SK-N-SH (cell line): ENCODE results near the gene SPRED3. TPM values are rescaled to one million over a fixed set of nuclear protein-coding genes. Genes with fewer than 3 reads are reported as not detected.

ENCODE experiments used
- CTCF ChIA-PET: fragments of 300-600, 350-600 bp; formaldehyde crosslinking; extraction: SDS; loops from one replicate; lab custom pipeline; 2021; lab: Yijun Ruan, JAX
- POLR2A ChIA-PET: fragments of 350-600 bp; sonication (Branson Sonifier 250); formaldehyde crosslinking; extraction: SDS; loops from one replicate; lab custom pipeline; 2020; ENCODE audit warnings: antibody characterized with exemption, inconsistent platforms; lab: Yijun Ruan, JAX
- DNase-seq: peaks from one replicate; pipeline ENCODE4 v3.0.0; 2012
- H2AFZ ChIP-seq: fragments of 200-600 bp; sonication (generic); 2 replicates; pipeline ENCODE4 v1.8.1; 2016; ENCODE audit warnings: antibody characterized with exemption, mild to moderate bottlenecking, low read depth
- H3F3A ChIP-seq: fragments of 200-600 bp; sonication (generic); replicated peaks from 2 replicates; pipeline ENCODE3; 2016; ENCODE audit warnings: antibody characterized with exemption, mild to moderate bottlenecking; ENCODE audit not compliant: insufficient read depth
- H3K27ac ChIP-seq, 2 experiments: fragments of 200-500 bp in 1 of 2; fragments of 200-600 bp in 1 of 2; sonication (Bioruptor generic) in 1 of 2; sonication (generic), shearing (Covaris generic) in 1 of 2; 2 replicates each; pipeline versions ENCODE4 v1.5.1 to v1.6.1; 2014 to 2016; ENCODE audit warnings: low read depth in 2 of 2, inconsistent platforms in 1 of 2, low read length in 1 of 2, mild to moderate bottlenecking in 1 of 2, mixed read lengths in 1 of 2
- H3K27me3 ChIP-seq: fragments of 200-600 bp; sonication (generic), shearing (Covaris generic); 2 replicates; pipeline ENCODE4 v1.6.1; 2016; ENCODE audit warnings: mixed run types; ENCODE audit not compliant: insufficient read depth
- H3K36me3 ChIP-seq, 2 experiments: fragments of 200-500 bp in 1 of 2; fragments of 200-600 bp in 1 of 2; sonication (Bioruptor generic) in 1 of 2; sonication (generic) in 1 of 2; replicated peaks in 1 of 2; 2 replicates each; pipeline versions ENCODE3 to v1.5.1; 2014 to 2016; ENCODE audit warnings: low read length in 1 of 2, mild to moderate bottlenecking in 1 of 2; ENCODE audit not compliant: insufficient read depth in 2 of 2, control insufficient read depth in 1 of 2
- H3K4me1 ChIP-seq, 2 experiments: fragments of 200-500 bp in 1 of 2; fragments of 200-600 bp in 1 of 2; sonication (Bioruptor generic) in 1 of 2; sonication (generic), shearing (Covaris generic) in 1 of 2; 2 replicates each; pipeline versions ENCODE4 v1.5.1 to v1.6.1; 2014 to 2016; ENCODE audit warnings: low read depth in 1 of 2, low read length in 1 of 2, mixed run types in 1 of 2; ENCODE audit not compliant: insufficient read depth in 2 of 2, control insufficient read depth in 1 of 2
- H3K4me2 ChIP-seq: fragments of 200-600 bp; sonication (generic), shearing (Covaris generic); 2 replicates; pipeline ENCODE4 v1.6.1; 2017; ENCODE audit warnings: mixed run types
- H3K4me3 ChIP-seq, 2 experiments: fragments of 200-500 bp in 1 of 2; fragments of 200-600 bp in 1 of 2; sonication (Bioruptor generic) in 1 of 2; sonication (generic), shearing (Covaris generic) in 1 of 2; 2 replicates each; pipeline versions ENCODE4 v1.5.1 to v1.8.1; 2014 to 2016; ENCODE audit warnings: low read depth in 2 of 2, inconsistent platforms in 1 of 2, low read length in 1 of 2, mild to moderate bottlenecking in 1 of 2, mixed read lengths in 1 of 2, moderate library complexity in 1 of 2
- H3K79me2 ChIP-seq: fragments of 200-600 bp; sonication (generic); 2 replicates; pipeline ENCODE4 v1.8.1; 2017; ENCODE audit warnings: mild to moderate bottlenecking; ENCODE audit not compliant: insufficient read depth
- H3K9ac ChIP-seq: fragments of 200-600 bp; sonication (generic); 2 replicates; pipeline ENCODE4 v1.6.1; 2017; ENCODE audit warnings: mixed run types
- H3K9me2 ChIP-seq: fragments of 200-600 bp; sonication (generic); 2 replicates; pipeline ENCODE4 v1.6.1; 2017; ENCODE audit warnings: mixed run types
- H3K9me3 ChIP-seq: fragments of 200-600 bp; sonication (generic); 2 replicates; pipeline ENCODE4 v1.6.1; 2017; ENCODE audit warnings: mixed run types, mild to moderate bottlenecking, moderate library complexity
- H4K20me1 ChIP-seq: fragments of 200-600 bp; sonication (generic); 2 replicates; pipeline ENCODE4 v1.6.1; 2017; ENCODE audit warnings: mild to moderate bottlenecking, mixed run types; ENCODE audit not compliant: insufficient read depth
- FOXM1 ChIP-seq: IDR thresholded peaks from 2 replicates; pipeline ENCODE4 v1.4.0; 2012; ENCODE audit warnings: low read depth, mild to moderate bottlenecking
- GABPA ChIP-seq: IDR thresholded peaks from 2 replicates; pipeline ENCODE4 v1.4.0; 2012; ENCODE audit warnings: low read depth, mild to moderate bottlenecking
- MXI1 ChIP-seq: IDR thresholded peaks from 2 replicates; pipeline ENCODE4 v1.6.1; 2012; ENCODE audit warnings: mild to moderate bottlenecking, low read depth, low read length, improper control_type of control experiment
- NFIC ChIP-seq: IDR thresholded peaks from 2 replicates; pipeline ENCODE4 v1.4.0; 2012; ENCODE audit warnings: borderline replicate concordance
- NRF1 ChIP-seq: IDR thresholded peaks from 2 replicates; pipeline ENCODE4 v1.6.1; 2012; ENCODE audit warnings: low read depth, mild to moderate bottlenecking, low read length
- RAD21 ChIP-seq: IDR thresholded peaks from 2 replicates; pipeline ENCODE4 v1.6.1; 2012; ENCODE audit warnings: mild to moderate bottlenecking, low read length
- RCOR1 ChIP-seq: fragments of 150-350 bp; IDR thresholded peaks from 2 replicates; pipeline ENCODE4 v1.6.1; 2017; ENCODE audit warnings: antibody characterized with exemption, low read length
- REST ChIP-seq: IDR thresholded peaks from 2 replicates; pipeline ENCODE4 v1.6.1; 2012; ENCODE audit warnings: mild to moderate bottlenecking, low read depth, low read length, moderate library complexity
- SIN3A ChIP-seq: IDR thresholded peaks from 2 replicates; pipeline ENCODE4 v1.6.1; 2012; ENCODE audit warnings: low read depth, mild to moderate bottlenecking, low read length, moderate library complexity, borderline replicate concordance
- SMC3 ChIP-seq: IDR thresholded peaks from 2 replicates; pipeline ENCODE4 v1.6.1; 2012; ENCODE audit warnings: low read depth, low read length, improper control_type of control experiment
- TEAD4 ChIP-seq: IDR thresholded peaks from 2 replicates; pipeline ENCODE4 v1.4.0; 2012; ENCODE audit warnings: mild to moderate bottlenecking, borderline replicate concordance; ENCODE audit not compliant: insufficient read depth
- WGBS: methylation state at CpG from one replicate; pipeline ENCODE4 v1.1.6; 2017; ENCODE audit warnings: low lambda C conversion rate; 5-methylcytosine and 5-hydroxymethylcytosine counted together
- polyA plus RNA-seq, 3 experiments: library from polyadenylated mRNA; depleted of rRNA; stranded (reverse); fragments of >200 nt; gene quantifications; 2 replicates each; pipeline ENCODE4 v1.2.3, GENCODE V29; 2012
- TF ChIP-seq, protein P1 (sequence below): fragments of 200-600 bp; sonication (generic); IDR thresholded peaks from 2 replicates; pipeline ENCODE4 v1.6.1; 2017; ENCODE audit warnings: antibody characterized with exemption, mild to moderate bottlenecking, moderate library complexity
- TF ChIP-seq, protein P2 (sequence below): IDR thresholded peaks from 2 replicates; pipeline ENCODE4 v1.4.0; 2012; ENCODE audit warnings: low read depth

The SPRED3 gene
- polyA plus RNA-seq, 1 of the 3 experiments (the other 2 are of a cell fraction), result 11.1 TPM

DNA sequence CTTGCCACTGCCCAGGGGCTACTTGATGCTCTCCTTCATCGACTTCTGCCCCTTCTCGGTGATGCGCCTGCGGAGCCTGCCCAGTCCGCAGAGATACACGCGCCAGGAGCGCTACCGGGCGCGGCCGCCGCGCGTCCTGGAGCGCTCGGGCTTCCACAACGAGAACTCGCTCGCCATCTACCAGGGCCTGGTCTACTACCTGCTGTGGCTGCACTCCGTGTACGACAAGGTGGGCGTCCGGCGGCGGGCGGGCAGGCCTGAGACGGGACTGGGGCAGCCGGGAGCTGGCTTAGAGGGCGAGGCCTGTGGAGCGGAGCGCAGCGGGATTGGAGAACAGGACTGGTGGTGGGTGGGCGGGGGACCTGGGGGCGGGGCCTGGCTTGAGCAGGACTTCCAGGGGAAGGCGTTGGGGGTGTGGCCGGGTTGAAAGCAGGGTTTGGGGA, 26.8 kb upstream of the SPRED3 start:
- DNase-seq, result peak; percentile 97
- H3K9ac ChIP-seq, result no peak overlapping the region; the same call in 1 of the 2 replicates

DNA sequence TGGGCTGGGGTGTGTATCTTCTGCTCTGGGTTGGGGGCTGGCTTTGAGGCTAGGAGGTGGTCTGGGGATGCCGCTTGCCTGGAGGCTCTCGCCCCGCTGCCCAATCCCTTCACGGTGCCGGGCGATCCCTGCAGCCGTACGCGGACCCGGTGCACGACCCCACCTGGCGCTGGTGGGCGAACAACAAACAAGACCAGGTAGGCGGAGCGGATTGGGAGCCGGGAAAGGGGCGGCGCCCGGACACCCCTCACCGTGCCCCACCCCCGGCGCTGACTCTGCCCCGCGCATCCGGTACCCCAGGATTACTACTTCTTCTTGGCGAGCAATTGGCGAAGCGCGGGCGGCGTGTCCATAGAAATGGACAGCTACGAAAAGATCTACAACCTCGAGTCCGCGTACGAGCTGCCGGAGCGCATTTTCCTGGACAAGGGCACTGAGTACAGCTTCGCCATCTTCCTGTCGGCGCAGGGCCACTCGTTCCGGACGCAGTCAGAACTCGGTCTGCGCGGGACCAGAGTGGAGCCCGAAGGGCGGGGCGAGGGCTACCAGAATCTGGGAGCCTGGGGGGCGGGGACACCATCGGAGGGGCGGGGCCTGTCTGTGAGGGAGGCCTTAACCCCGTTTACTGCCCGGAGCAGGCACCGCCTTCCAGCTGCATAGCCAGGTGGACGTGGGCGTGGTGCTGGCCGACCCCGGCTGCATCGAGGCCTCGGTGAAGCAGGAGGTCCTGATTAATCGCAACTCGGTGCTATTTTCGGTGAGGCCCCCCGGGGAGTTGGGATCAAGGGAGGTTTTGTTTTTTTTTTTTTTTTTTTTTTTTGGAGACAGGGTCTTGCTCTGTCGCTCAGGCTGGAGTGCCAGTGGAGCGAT, 26.2 kb upstream of the SPRED3 start:
- no peaks in the 10 kb centered on the region for H3K9me3 ChIP-seq
- CTCF ChIA-PET, result interaction anchor here (0.7 to 1.9 kb wide), 6 partner anchors 12 to 455 kb away, joined by 3 to 5 read pairs (median 3); partner anchors contain the start of genes FAM98C and PSMD8
- peak; percentile 92 for DNase-seq
- peaks cover 0 to 10% of the 10 kb centered on the region in 2 experiments; a peak in 1 of 4 replicates for H3K4me1 ChIP-seq
- H3K36me3 ChIP-seq, result no peaks in the 10 kb centered on the region
- peak overlapping the region; percentile 37; the same call in 1 of the 2 replicates for H3K9ac ChIP-seq
- peak overlapping the region; percentile 58 to 89 for H3K4me3 ChIP-seq
- WGBS, result 3% methylated on average over 34 of the region's 68 CpGs
- no peaks in the 10 kb centered on the region for H3K79me2 ChIP-seq
- peaks cover 6% of the 10 kb centered on the region for H3F3A ChIP-seq
- H2AFZ ChIP-seq, result peak overlapping the region; percentile 99
- POLR2A ChIA-PET, result interaction anchor here (0.5 to 1.8 kb wide), 5 partner anchors 12 to 670 kb away, joined by 3 to 17 read pairs (median 3); partner anchors contain the start of genes GGN, PSMD8 and SPRED3
- H4K20me1 ChIP-seq, result no peaks in the 10 kb centered on the region
- H3K4me2 ChIP-seq, result peak overlapping the region; percentile 98
- H3K9me2 ChIP-seq, result no peaks in the 10 kb centered on the region
- H3K27ac ChIP-seq, result peak overlapping the region; percentile 36 to 85; a peak in 3 of 4 replicates
- peaks cover 36% of the 10 kb centered on the region for H3K27me3 ChIP-seq
- TF ChIP-seq FOXM1 (no peak), SIN3A (no peak), REST (0 out of 2 replicates have a peak, but pooled peaks have one; percentile 10), TEAD4 (no peak), NRF1 (no peak; the same call in 1 of the 2 replicates), GABPA (peak; percentile 29), RAD21 (no peak), SMC3 (no peak), NFIC (no peak)
- TF ChIP-seq, protein P1, sequence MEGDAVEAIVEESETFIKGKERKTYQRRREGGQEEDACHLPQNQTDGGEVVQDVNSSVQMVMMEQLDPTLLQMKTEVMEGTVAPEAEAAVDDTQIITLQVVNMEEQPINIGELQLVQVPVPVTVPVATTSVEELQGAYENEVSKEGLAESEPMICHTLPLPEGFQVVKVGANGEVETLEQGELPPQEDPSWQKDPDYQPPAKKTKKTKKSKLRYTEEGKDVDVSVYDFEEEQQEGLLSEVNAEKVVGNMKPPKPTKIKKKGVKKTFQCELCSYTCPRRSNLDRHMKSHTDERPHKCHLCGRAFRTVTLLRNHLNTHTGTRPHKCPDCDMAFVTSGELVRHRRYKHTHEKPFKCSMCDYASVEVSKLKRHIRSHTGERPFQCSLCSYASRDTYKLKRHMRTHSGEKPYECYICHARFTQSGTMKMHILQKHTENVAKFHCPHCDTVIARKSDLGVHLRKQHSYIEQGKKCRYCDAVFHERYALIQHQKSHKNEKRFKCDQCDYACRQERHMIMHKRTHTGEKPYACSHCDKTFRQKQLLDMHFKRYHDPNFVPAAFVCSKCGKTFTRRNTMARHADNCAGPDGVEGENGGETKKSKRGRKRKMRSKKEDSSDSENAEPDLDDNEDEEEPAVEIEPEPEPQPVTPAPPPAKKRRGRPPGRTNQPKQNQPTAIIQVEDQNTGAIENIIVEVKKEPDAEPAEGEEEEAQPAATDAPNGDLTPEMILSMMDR, result no peak
- TF ChIP-seq, protein P2, sequence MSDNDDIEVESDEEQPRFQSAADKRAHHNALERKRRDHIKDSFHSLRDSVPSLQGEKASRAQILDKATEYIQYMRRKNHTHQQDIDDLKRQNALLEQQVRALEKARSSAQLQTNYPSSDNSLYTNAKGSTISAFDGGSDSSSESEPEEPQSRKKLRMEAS, result no peak

More for the DNA sequence above, 26.8 kb upstream of the SPRED3 start:
- H3K9me2 ChIP-seq, result no peaks in the 10 kb centered on the region
- peak overlapping the region; percentile 98 for H3K4me2 ChIP-seq
- no peaks in the 10 kb centered on the region for H4K20me1 ChIP-seq
- H3K9me3 ChIP-seq, result no peaks in the 10 kb centered on the region
- H2AFZ ChIP-seq, result peak overlapping the region; percentile 99
- H3F3A ChIP-seq, result peaks cover 6% of the 10 kb centered on the region
- TF ChIP-seq, protein P1, result peak; percentile 16; the same call in 1 of the 2 replicates
- TF ChIP-seq NRF1 (0 out of 2 replicates have a peak, but pooled peaks have one; percentile 25), RCOR1 (0 out of 2 replicates have a peak, but pooled peaks have one; percentile 7), SIN3A (no peak), MXI1 (0 out of 2 replicates have a peak, but pooled peaks have one; percentile 44), SMC3 (no peak)
- WGBS, result 0% methylated on average over 13 of the region's 37 CpGs
- peaks cover 36% of the 10 kb centered on the region for H3K27me3 ChIP-seq
- POLR2A ChIA-PET, result interaction anchor here (0.5 to 2.1 kb wide), 5 partner anchors 13 to 669 kb away, joined by 3 to 17 read pairs (median 4); partner anchors contain the start of genes GGN, PSMD8 and SPRED3
- H3K79me2 ChIP-seq, result no peaks in the 10 kb centered on the region
- peak overlapping the region in 1 of 2 experiments; percentile 85; a peak in 1 of 4 replicates for H3K27ac ChIP-seq
- H3K36me3 ChIP-seq, result no peaks in the 10 kb centered on the region
- H3K4me1 ChIP-seq, result peaks cover 0 to 10% of the 10 kb centered on the region in 2 experiments; a peak in 1 of 4 replicates
- CTCF ChIA-PET, result interaction anchor here (0.7 to 1.9 kb wide), 5 partner anchors 12 to 460 kb away, joined by 3 to 5 read pairs (median 3); partner anchors contain the start of gene FAM98C
- peak overlapping the region; percentile 58 to 89 for H3K4me3 ChIP-seq
